ENCODE results near the gene OR6N2.

OR6N2 gene

GRCh38 chr1:158754420-158754819 lies 26.6 kb downstream of the OR6N2 start, which contains the start of gene OR6K6:
Gene OR6K6 (plus strand): TSS chr1:158754720. CDS start chr1:158754888, 168 bp downstream.
- no peak for DNase-seq (ENCODE audit: low read depth in 2 of 2)

GRCh38 chr1:158752155-158752712 lies 28.8 kb downstream of the OR6N2 start:
- no peak for DNase-seq (ENCODE audit: low read depth in 2 of 2)

GRCh38 chr1:158735848-158736247 lies 45.2 kb downstream of the OR6N2 start:
- DNase-seq (ENCODE audit: low read depth in 2 of 2), result no peak

- no peak for DNase-seq (ENCODE audit: low read depth in 2 of 2)
Observed at GRCh38 chr1:158732524-158732923, 48.5 kb downstream of the OR6N2 start.

- no peak for DNase-seq (ENCODE audit: low read depth in 2 of 2)
Observed at GRCh38 chr1:158731707-158732106, 49.3 kb downstream of the OR6N2 start.

GRCh38 chr1:158730453-158730852 lies 50.6 kb downstream of the OR6N2 start:
- no peak for DNase-seq (ENCODE audit: low read depth in 2 of 2)

- no peak for DNase-seq (ENCODE audit: low read depth in 2 of 2)
Observed at GRCh38 chr1:158728510-158729225, 52.3 kb downstream of the OR6N2 start.

GRCh38 chr1:158724442-158724841 lies 56.6 kb downstream of the OR6N2 start:
- DNase-seq (ENCODE audit: low read depth in 2 of 2), result no peak

Measured in stimulated activated CD4-positive, alpha-beta T cell treated with anti-CD3 and anti-CD28 coated beads, Interleukin-1b, Interleukin-23, amount 100 ng/mL, for 1 hour (primary cell).